ENCODE results near the gene SCARF2. TPM values are rescaled to one million over a fixed set of nuclear protein-coding genes. Genes with fewer than 3 reads are reported as not detected.

The SCARF2 gene
- total RNA-seq, 1 experiment from 2014 or later = 26.3 TPM

DNA sequence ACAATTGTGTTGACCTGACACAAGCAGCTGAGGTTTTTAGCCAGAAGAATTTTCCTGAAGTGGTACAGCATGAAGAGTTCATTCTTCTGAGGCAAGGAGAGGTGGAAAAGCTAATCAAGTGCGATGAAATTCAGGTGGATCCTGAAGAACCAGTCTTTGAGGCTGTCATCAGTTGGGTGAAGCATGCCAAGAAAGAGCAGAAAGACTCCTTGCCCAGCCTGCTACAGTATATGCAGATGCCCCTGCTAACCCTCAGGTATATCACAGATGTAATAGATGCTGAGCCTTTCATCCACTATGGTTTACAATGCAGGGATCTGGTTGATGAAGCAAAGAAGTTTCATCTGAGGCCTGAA, 12.9 kb upstream of the SCARF2 start:
- no peaks in the 10 kb centered on the region for H3K36me3 Mint-ChIP-seq
- H3K4me1 Mint-ChIP-seq = peaks cover under 1% of the 10 kb centered on the region; the same call in 1 of the 2 replicates
- H3K27me3 Mint-ChIP-seq (ENCODE audit: low read depth) = no peaks in the 10 kb centered on the region; the same call in 1 of the 2 replicates
- POLR2A ChIA-PET = no interaction called here
- H3K4me3 Mint-ChIP-seq = no peak overlapping the region
- TF ChIP-seq, protein P1, sequence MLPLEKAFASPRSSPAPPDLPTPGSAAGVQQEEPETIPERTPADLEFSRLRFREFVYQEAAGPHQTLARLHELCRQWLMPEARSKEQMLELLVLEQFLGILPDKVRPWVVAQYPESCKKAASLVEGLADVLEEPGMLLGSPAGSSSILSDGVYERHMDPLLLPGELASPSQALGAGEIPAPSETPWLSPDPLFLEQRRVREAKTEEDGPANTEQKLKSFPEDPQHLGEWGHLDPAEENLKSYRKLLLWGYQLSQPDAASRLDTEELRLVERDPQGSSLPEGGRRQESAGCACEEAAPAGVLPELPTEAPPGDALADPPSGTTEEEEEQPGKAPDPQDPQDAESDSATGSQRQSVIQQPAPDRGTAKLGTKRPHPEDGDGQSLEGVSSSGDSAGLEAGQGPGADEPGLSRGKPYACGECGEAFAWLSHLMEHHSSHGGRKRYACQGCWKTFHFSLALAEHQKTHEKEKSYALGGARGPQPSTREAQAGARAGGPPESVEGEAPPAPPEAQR (CRISPR knock-in tag; IDR thresholded peaks at IDR 0.05) = no peak
- TF ChIP-seq RELA (CRISPR knock-in tag; IDR thresholded peaks at IDR 0.05; ENCODE audit: borderline replicate concordance) (no peak), NFE2L1 (CRISPR knock-in tag; IDR thresholded peaks at IDR 0.05) (no peak), ESRRA (CRISPR knock-in tag; IDR thresholded peaks at IDR 0.05; ENCODE audit: borderline replicate concordance) (no peak), FOXK1 (CRISPR knock-in tag; IDR thresholded peaks at IDR 0.05) (no peak), FOXJ3 (CRISPR knock-in tag; IDR thresholded peaks at IDR 0.05; ENCODE audit: borderline replicate concordance) (no peak), TP53 (CRISPR knock-in tag; IDR thresholded peaks at IDR 0.05) (no peak), ELF4 (CRISPR knock-in tag; IDR thresholded peaks at IDR 0.05; ENCODE audit: low read depth) (no peak), MYBL2 (CRISPR knock-in tag; IDR thresholded peaks at IDR 0.05) (no peak), ZNF416 (CRISPR knock-in tag; IDR thresholded peaks at IDR 0.05) (no peak), NR1H2 (CRISPR knock-in tag; IDR thresholded peaks at IDR 0.05) (no peak)
- TF ChIP-seq, protein P2, sequence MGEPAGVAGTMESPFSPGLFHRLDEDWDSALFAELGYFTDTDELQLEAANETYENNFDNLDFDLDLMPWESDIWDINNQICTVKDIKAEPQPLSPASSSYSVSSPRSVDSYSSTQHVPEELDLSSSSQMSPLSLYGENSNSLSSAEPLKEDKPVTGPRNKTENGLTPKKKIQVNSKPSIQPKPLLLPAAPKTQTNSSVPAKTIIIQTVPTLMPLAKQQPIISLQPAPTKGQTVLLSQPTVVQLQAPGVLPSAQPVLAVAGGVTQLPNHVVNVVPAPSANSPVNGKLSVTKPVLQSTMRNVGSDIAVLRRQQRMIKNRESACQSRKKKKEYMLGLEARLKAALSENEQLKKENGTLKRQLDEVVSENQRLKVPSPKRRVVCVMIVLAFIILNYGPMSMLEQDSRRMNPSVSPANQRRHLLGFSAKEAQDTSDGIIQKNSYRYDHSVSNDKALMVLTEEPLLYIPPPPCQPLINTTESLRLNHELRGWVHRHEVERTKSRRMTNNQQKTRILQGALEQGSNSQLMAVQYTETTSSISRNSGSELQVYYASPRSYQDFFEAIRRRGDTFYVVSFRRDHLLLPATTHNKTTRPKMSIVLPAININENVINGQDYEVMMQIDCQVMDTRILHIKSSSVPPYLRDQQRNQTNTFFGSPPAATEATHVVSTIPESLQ (CRISPR knock-in tag; IDR thresholded peaks at IDR 0.05) = no peak
- TF ChIP-seq, protein P3, sequence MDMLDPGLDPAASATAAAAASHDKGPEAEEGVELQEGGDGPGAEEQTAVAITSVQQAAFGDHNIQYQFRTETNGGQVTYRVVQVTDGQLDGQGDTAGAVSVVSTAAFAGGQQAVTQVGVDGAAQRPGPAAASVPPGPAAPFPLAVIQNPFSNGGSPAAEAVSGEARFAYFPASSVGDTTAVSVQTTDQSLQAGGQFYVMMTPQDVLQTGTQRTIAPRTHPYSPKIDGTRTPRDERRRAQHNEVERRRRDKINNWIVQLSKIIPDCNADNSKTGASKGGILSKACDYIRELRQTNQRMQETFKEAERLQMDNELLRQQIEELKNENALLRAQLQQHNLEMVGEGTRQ (CRISPR knock-in tag; IDR thresholded peaks at IDR 0.05) = no peak
- TF ChIP-seq, protein P4, sequence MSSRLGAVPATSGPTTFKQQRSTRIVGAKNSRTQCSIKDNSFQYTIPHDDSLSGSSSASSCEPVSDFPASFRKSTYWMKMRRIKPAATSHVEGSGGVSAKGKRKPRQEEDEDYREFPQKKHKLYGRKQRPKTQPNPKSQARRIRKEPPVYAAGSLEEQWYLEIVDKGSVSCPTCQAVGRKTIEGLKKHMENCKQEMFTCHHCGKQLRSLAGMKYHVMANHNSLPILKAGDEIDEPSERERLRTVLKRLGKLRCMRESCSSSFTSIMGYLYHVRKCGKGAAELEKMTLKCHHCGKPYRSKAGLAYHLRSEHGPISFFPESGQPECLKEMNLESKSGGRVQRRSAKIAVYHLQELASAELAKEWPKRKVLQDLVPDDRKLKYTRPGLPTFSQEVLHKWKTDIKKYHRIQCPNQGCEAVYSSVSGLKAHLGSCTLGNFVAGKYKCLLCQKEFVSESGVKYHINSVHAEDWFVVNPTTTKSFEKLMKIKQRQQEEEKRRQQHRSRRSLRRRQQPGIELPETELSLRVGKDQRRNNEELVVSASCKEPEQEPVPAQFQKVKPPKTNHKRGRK (CRISPR knock-in tag; IDR thresholded peaks at IDR 0.05; ENCODE audit: borderline replicate concordance) = no peak
- TF ChIP-seq, protein P5, sequence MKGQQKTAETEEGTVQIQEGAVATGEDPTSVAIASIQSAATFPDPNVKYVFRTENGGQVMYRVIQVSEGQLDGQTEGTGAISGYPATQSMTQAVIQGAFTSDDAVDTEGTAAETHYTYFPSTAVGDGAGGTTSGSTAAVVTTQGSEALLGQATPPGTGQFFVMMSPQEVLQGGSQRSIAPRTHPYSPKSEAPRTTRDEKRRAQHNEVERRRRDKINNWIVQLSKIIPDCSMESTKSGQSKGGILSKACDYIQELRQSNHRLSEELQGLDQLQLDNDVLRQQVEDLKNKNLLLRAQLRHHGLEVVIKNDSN (CRISPR knock-in tag; IDR thresholded peaks at IDR 0.05) = no peak
- H3K9me3 Mint-ChIP-seq = no peaks in the 10 kb centered on the region
- CTCF ChIA-PET = interaction anchor here (0.6 kb wide), 1 partner anchor 32 kb away, joined by 3 read pairs; no protein-coding TSS in a partner anchor
- ATAC-seq (no peak), DNase-seq (ENCODE audit: low spot score) (no peak)
- H3K27ac Mint-ChIP-seq = no peak overlapping the region

DNA sequence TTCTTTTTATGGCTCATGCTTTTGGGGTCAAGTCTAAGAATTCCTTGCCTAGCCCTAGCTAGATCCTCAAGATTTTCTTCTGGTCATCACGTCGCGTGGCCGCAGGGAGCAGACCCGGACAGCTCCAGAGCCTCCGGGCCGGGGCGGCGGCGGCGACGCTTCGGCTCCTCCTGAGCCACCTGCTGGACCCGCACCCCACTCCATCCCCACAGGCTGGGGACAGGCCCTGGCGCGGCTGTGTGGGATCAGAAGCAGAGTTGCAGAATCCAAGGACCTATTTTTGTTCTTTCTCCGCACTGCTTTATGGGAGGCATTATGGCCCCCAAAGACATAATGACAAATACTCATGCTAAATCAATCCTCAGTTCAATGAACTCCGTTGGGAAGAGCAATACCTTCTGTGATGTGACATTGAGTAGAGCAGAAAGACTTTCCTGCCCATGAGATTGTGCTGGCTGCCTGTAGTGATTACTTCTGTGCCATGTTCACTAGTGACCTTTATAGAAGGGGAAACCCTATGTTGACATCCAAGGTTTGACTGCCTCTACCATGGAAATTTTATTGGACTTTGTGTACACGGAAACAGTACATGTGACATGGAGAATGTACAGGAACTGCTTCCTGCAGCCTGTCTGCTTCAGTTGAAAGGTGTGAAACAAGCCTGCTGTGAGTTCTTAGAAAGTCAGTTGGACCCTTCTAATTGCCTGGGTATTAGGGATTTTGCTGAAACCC, 12.4 kb upstream of the SCARF2 start:
- Mint-ChIP-seq H3K4me3 (no peak overlapping the region), H3K4me1 (no peaks in the 10 kb centered on the region), H3K36me3 (no peaks in the 10 kb centered on the region), H3K9me3 (no peaks in the 10 kb centered on the region), H3K27me3 (ENCODE audit: low read depth) (no peaks in the 10 kb centered on the region; the same call in 1 of the 2 replicates), H3K27ac (no peak overlapping the region)
- ATAC-seq (0 out of 2 replicates have a peak, but pooled peaks have one; percentile 26), DNase-seq (ENCODE audit: low spot score) (no peak)
- ChIA-PET CTCF (interaction anchor here (0.6 to 2.0 kb wide), 4 partner anchors 11 to 32 kb away, joined by 3 to 5 read pairs (median 4); no protein-coding TSS in a partner anchor), POLR2A (no interaction called here)
- TF ChIP-seq, protein P1 (CRISPR knock-in tag; IDR thresholded peaks at IDR 0.05) = no peak
- TF ChIP-seq, protein P6, sequence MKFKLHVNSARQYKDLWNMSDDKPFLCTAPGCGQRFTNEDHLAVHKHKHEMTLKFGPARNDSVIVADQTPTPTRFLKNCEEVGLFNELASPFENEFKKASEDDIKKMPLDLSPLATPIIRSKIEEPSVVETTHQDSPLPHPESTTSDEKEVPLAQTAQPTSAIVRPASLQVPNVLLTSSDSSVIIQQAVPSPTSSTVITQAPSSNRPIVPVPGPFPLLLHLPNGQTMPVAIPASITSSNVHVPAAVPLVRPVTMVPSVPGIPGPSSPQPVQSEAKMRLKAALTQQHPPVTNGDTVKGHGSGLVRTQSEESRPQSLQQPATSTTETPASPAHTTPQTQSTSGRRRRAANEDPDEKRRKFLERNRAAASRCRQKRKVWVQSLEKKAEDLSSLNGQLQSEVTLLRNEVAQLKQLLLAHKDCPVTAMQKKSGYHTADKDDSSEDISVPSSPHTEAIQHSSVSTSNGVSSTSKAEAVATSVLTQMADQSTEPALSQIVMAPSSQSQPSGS (CRISPR knock-in tag; IDR thresholded peaks at IDR 0.05; ENCODE audit: borderline replicate concordance, low read depth) = no peak
- TF ChIP-seq, protein P7, sequence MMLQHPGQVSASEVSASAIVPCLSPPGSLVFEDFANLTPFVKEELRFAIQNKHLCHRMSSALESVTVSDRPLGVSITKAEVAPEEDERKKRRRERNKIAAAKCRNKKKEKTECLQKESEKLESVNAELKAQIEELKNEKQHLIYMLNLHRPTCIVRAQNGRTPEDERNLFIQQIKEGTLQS (CRISPR knock-in tag; conservative IDR thresholded peaks at IDR 0.05) = no peak
- TF ChIP-seq FOXK1 (CRISPR knock-in tag; IDR thresholded peaks at IDR 0.05) = no peak
- TF ChIP-seq, protein P2 (CRISPR knock-in tag; IDR thresholded peaks at IDR 0.05) = no peak
- TF ChIP-seq NR2C2 (CRISPR knock-in tag; IDR thresholded peaks at IDR 0.05) = no peak
- TF ChIP-seq PRRX2 (CRISPR knock-in tag; IDR thresholded peaks at IDR 0.05) = no peak
- TF ChIP-seq CREB1 (CRISPR knock-in tag; IDR thresholded peaks at IDR 0.05) = no peak

All from WTC11 (cell line).